Tongue (tissue), 2 donors: ENCODE measurements around the gene NPIPB6. TPM values are rescaled to one million over a fixed set of nuclear protein-coding genes. Genes with fewer than 3 reads are reported as not detected.
"Not testable (repeated sequence)": the region's sequence is repeated elsewhere in the genome, so short reads cannot be mapped to it uniquely, and the experiment has no call there.

Experiments
- DNase-seq: peaks from one replicate; pipeline ENCODE4 v3.0.0-alpha.2; 2015
- total RNA-seq: library from RNA; depleted of rRNA; stranded (reverse); fragments of >200 nt; gene quantifications from one replicate; pipeline ENCODE4 v1.2.3, GENCODE V29; 2014

NPIPB6 gene
- total RNA-seq = not detected

DNA sequence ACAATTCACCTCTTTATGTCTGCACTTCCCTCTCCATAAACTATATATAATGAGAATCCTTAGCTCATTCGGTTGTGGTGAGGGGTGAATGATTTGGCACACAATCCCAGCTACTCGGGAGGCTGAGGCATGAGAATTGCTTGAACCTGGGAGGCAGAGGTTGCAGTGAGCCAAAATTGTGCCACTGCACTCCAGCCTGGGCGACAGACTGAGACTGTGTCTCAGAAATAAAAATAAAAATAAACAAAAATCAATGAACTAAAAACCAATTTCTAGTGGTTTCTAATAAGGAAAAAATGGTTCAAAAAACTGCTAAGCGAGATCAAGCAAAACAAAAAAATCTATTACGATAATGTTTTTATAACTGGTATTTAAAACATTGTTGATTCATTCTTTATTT is at the start of gene NPIPB6:
Gene NPIPB6, minus strand, starts transcription at position 101 of the 400 bp plus-strand sequence. CDS start 686 bp downstream, outside the sequence.
- not testable (repeated sequence) for DNase-seq

DNA sequence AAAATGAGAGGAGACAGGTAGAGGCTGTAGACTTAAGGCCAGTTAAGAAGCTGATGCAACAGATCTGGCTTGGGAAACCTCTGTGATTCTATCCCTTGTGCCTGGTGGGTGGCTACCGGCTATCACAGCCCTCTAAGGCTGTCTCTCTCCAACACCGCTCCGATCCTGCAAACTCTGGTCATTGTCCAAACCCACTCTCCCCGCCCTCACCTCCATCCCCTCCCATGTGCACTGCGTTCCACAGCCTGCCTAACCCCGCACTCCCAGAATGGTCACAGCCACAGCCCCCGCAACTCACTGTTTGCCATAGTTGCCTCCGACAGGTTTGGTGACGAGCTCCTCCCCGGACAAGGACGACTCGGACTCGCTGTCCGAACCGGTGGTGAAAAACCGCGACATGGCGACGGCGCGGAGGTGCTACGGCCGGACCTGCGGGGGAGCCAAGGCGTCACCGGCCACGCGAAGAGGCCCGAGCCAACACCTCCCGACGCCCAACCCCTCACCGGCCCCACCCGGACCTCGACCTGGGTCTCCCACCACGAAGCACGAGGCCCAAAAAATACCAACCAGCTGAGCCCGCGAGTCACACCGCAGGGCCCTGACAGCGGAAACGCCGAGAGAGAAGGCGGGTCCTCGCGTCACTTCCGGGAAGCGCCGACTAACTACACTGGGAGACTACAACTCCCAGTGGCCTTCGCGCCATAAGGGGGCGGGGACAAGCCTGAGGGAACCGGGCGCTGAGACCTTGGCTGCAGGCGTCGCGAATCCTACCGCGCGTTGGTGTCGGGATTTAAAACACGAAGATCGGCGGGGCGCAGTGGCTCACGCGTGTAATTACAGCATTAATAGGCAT is 40.1 kb upstream of the NPIPB6 start, which contains the start of gene EIF3CL:
Gene EIF3CL, minus strand, starts transcription at position 622 of the 853 bp plus-strand sequence. Its CDS starts 223 bp downstream, at position 399.
- DNase-seq = not testable (repeated sequence)

DNA sequence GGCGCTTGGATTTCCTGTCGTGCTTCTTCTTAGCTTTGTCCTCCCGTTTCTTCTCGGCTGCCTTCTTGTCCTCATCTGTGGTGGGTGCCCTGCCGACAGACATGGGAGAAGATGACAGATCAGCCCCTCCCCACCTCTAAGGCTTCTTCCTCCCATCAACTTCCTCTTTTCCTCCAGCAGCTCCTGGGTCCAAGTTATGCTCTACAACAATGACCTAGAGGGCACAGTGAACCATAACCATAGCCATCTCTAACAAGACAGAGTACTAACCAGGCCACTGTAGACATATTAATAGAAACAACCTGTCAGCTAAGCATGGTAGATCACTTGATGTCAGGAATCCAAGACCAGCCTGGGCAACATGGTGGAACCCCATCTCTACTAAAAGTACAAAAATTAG is 28.7 kb upstream of the NPIPB6 start:
- not testable (repeated sequence) for DNase-seq

DNA sequence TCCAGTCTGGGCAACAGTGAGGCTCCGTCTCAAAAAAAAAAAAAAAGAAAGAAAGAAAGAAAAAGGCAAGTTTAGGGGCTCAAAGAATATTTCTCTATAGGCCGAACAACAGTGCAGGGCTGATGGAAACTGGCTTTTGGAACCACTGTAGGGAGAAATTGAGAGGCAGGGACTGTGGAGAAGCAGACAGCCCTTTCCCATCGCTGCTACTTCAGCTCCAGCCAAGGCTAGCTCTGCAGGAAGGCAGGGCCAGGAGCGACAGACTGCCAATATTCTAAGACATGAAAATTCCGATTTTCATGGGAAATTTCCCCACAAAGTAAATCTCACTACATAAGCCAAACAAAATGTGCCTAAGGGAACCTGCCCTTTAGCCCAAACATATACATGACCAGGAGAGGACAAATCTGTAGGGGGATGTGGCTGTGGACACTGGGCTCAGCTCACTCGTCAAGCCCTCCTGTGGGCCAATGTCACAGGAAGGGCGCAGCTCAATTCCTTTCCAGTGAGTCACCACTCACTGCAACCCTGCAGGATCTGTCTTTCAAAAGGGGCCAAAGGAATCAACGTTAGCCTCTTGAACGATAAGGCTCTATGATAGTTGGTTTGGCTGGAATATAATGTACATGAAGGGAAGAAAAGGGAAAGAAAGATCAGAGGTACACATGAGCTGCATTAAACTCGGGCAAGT is 19.0 kb upstream of the NPIPB6 start:
- DNase-seq = not testable (repeated sequence)

DNA sequence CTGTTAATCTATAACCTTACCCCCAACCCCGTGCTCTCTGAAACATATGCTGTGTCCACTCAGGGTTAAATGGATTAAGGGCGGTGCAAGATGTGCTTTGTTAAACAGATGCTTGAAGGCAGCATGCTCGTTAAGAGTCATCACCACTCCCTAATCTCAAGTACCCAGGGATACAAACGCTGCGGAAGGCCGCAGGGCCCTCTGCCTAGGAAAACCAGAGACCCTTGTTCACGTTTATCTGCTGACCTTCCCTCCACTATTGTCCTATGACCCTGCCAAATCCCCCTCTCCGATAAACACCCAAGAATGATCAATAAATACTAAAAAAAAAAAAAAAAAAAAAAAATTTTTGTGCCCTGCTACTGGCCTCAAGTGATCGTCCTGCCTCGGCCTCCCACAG is 14.5 kb upstream of the NPIPB6 start:
- not testable (repeated sequence) for DNase-seq

DNA sequence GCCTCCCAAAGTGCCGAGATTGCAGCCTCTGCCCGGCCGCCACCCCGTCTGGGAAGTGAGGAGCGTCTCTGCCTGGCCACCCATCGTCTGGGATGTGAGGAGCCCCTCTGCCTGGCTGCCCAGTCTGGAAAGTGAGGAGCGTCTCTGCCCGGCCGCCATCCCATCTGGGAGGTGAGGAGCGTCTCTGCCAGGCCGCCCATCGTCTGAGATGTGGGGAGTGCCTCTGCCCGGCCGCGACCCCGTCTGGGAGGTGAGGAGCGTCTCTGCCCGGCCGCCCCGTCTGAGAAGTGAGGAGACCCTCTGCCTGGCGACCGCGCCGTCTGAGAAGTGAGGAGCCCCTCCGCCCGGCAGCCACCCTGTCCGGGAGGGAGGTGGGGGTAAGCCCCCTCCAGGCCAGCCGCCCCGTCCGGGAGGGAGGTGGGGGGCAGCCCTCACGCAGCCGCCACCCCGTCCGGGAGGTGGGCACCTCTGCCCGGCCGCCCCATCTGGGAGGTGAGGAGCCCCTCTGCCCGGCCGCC is 13.9 kb upstream of the NPIPB6 start:
- DNase-seq = not testable (repeated sequence)

DNA sequence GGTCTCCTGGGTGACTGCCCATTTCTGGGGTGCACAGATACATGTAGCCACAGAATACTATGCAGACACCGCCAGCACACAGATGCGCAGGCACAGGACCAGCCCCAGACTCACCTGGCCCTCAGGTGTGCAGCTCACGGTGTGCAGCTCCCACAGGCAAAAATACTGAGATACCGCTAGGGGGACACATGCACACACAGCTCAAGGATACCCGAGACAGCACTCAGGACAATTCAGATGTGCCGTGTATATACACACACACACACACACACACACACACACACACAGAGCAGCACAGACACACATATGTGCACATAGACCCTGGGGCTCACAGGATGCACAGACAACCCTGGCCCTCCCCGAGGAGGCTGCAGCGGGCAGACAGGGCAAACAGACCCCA is 11.8 kb upstream of the NPIPB6 start:
- DNase-seq = not testable (repeated sequence)

DNA sequence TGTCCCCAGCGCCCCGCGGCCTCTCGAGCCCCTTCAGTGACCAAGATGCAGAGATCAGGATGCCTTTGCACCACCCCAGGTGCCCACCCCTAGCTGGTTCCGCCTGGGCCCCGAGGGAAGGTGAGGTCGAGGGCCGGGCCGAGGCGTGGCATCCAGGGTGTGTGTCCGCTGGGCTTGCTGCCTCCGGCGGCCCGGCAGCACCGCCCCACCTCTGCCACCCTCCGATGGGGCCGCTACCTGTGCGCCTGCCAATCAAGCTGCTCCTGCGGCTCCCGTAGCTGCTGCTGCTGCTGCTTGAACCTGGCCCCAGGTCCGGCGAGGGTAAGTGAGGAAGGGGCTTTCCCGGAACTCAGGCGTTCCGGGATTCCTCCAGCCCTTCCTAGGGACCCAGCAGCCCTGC is 11.0 kb upstream of the NPIPB6 start:
- DNase-seq = not testable (repeated sequence)

DNA sequence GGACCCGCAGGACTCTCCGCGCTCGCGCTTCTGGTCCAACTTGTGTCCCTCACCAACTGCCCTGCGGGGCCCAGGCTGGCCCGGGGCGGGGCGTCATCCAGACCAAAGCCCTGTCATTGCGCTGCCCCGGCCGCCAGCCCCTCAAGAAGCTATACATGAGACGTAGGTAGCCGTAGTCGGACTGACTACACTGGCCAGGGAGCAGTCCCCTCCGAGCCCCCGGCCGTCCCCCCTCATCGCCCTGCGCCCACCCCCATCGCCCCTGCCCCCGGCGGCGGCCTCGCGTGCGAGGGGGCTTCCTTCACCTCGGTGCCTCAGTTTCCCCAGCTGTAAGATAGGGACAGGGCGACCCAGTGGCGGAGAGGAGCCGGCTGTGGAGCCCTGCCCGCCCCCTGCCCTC is 4.6 kb upstream of the NPIPB6 start:
- peak; percentile 0 for DNase-seq

DNA sequence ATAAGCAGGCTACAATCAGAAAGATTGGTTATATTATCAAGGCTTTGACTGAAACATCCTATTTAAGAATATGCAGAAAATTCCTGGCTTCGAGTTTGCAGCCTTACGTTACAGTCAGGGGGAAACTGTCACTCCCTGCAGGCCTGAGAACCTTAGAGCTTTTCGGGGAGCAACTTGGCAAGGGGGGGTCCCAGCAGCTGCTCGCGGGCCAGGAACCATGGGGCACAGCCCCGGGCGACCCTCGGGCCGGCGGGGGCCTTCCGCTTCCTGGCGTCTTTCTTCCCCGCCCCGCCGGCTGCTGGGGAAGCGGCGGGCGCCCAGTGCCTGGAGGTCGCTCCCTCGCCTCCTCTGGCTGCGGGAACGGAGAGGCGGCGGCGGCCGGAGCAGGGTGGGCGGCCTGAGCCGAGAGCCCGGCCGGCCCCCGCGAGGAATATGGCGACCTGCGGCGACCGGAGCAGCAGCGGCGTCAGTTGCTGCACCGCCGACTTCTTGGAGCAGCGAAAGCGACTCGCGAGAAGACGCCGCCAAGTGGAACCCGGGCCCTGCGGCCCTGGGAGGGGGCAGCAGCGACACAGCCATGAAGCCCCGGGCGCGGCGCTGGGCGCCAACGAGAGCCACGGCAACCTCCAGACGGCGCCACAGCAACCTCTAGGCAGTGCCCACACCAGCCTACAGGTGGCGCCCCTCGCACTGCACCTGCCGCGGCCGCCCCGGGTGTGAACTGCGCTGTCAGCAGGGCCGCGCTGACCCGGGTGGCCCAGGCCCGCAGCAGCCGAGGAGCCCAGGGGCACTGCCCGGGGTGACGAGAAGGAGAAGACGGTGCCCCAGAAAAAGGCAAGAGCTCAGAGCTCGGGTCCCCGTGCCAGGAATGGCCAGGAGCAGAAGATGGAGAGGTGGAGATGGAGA is 1.2 kb upstream of the NPIPB6 start:
- DNase-seq = not testable (repeated sequence)

DNA sequence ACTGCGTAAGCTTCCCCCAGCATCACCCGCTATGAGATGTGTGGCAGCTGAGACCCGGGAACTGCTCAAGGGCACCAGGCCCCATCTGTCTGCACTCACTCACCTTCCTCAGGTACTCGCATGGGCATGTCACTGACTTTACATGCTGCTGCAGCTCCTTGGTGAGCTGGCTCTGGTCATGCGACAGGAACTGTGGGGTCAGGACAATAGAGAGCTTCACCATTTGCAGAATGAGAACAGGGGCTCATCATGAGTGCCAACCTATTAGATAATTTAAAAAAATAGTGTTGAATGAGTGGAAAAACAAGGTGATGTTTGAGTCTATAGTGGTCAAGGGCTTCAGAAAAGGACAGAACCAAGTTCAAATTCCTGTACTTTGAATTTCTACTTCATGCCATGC is 708 bp downstream of the NPIPB6 start:
- not testable (repeated sequence) for DNase-seq

DNA sequence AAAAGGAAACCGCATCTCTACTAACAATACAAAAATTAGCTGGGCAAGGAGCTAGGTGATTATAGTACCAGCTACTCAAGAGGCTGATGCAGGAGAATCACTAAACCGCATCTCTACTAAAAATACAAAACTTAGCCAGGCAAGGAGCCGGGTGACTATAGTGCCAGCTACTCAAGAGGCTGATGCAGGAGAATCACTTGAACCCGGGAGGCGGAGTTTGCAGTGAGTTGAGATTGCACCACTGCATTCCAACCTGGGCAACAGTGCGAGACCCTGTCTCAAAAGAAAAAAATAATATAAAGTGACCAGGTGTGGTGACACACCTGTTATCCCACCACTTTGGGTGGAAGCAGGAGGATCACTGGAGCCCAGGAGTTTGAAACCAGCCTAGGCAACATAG is 25.1 kb downstream of the NPIPB6 start:
- not testable (repeated sequence) for DNase-seq

DNA sequence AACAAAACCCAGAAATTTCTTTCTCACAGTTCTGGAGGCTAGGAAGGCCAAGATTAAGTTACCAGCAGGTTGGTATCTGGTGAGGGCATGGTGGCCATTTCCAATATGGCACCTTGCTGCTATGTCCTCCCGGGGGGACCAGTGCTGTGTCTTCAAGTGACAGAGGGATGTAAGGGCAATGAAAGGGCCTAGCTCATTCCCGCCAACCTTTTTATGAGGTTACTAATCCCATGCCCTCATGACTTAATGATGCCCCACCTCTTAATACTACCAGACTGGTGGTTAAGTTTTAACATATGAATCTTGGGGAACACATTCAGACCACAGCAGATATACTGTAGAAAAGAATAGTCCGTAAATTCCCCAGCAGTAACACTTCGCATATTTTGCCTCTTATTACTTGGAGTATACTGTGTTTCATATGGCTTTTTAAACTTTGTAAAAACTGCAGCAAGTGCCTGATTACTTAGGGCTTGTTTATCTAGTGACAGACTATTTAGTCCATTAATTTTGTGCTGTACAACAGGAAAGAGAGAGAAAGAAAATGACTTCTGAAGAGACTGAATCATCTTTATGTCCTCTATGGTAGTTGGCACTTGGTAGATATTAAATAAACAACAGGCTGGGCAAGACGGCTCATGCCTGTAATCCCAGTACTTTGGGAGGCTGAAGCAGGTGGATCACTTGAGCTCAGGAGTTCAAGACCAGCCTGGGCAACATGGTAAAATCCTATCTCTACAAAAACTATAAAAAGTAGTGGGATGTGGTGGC is 26.2 kb downstream of the NPIPB6 start:
- not testable (repeated sequence) for DNase-seq

DNA sequence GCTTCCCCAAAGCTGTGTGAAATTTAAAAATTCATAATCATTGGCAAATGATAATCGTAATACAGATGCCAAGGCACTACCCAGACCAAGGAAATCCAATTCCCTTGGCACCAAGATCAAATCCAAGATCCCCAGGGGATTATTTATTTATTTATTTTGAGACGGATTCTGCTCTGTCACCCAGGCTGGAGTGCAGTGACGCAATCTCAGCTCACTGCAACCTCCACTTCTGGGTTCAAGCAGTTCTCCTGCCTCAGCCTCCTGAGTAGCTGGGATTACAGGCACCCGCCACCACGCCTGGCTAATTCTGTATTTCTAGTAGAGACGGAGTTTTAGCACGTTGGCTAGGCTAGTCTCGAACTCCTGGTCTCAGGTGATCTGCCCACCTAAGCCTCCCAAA is 27.6 kb downstream of the NPIPB6 start:
- DNase-seq = not testable (repeated sequence)

DNA sequence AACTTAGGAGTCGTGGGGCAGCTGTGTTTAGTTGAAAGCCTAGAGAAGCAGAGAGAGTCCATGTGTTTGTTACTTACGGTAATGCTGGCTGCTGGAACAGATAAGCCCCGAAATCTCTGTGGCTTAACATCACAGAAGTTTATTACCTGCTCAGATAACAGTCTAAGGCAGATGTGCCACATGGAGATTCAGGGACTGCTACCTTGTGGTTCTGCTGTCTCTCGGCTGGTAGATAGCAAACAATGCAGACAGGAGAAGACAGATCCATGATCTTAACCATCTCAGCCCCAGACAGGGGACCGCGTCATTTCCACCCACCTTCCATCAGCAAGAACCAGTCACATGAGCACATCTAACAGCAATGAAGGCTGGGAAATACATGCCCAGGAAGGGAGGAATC is 30.7 kb downstream of the NPIPB6 start:
- DNase-seq = not testable (repeated sequence)

DNA sequence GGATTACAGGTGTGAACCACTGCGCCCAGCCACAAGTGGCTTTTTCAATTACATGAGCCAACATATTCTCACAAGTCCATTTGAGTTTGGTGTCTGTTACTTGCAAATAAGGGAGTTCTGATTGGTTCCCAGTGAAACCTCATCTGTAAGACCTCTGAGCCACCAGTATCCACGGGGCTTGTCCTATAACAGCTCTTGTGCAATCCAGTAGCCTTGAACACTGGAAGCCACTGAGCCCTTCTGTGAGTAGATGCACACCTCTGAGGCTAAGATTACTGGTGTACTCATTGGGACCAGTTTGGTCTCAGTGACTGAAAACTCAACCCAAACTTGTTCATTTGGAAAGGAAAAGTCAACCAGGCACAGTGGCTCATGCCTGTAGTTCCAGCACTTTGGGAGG is 32.3 kb downstream of the NPIPB6 start:
- not testable (repeated sequence) for DNase-seq

DNA sequence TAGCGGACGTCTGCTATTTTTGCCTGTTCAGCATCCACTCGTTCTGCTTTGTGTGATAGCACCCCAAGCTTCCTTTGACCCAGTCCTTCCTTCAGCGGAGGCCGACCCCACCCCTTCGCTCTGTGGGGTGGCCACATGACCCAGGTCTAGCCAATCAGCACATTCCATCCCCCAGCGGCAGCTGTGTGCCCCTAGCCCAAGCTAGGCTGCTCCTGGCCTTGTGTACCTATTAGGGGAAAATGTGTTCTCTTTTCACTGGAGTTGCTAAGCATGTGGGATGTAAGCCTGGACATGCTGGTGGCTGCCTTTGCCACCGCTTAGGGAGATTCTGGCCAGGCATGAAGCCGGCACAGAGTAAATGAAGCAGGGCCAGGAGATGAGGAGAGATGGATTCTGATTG is 33.1 kb downstream of the NPIPB6 start:
- DNase-seq = not testable (repeated sequence)

DNA sequence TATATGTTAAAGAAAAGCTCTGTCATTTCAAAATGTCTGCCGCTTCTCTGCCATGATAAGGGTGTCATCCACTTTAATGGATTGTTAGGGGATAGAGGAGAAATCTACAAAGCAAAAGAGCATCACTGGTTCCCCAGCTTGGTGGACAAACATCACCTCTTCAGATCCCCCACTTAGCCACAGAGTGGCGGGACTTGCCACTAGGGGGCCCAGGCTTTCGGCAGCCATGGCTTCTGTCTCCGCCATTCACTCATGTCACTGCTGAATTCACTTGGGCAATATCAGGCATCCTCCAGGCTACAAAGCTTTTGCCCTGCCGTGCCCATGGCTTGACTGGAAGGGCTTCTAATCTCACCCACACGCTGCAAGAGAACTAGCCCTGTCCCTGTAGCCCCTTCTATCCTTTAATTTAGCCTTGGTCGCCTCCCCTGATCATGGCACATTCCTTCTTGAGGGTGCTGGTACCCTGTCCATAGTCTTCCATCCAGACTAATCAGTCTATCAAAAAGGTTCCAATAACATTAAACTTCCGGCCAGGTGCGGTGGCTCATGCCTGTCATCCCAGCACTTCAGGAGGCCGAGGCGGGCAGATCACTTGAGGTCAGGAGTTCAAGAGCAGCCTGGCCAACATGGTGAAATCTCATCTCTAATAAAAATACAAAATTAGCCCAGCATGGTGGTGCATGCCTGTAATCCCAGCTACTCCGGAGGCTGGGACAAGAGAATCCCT is 36.3 kb downstream of the NPIPB6 start:
- DNase-seq = peak; percentile 42

DNA sequence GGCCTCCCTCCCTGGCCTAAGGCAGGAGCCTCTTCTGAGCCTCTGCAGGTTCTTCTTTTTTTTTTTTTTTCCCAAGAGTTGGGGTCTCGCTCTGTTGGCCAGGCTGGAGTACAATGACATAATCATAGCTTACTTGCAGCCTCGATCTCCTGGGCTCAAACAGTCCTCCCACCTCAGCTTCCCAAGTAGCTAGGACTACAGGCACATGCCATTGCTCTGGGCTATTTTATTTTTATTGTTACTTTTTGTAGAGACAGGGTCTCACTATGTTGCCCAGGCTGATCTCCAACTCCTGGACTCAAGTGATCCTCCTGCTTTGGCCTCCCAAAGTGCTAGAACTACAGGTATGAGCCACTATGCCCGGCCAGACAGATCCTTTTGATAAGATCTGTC is 38.4 kb downstream of the NPIPB6 start:
- no peak for DNase-seq

DNA sequence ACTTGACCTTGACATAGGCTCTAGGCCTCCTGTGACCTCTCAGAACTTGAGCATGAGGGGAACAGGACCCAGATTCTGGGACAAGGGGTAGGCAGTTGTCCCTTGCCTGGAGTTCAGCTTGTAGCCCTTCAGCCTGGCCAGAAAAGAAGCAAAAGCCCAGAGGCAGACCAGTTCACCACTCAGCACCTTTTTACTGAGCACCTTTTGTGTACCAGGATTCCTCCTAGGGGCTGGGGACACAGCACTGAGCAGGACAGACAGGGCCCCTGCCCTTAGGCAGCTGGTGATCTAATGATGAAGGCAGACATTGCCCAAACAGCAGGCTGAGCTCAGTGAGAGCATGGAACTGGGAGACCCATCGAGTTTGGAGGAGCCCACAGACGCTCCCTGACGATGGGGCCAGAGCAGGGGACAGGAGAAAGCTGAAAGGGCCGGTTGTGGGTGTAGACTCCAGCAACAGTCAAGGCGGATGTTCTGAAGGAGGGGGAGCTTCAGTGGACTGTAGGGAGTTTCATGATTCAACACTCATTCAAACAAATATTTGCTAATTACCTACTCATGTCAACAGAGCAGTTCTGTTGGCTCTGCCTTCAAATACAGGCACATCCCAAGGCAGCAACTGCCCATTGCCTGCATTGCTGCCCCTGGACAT is 38.9 kb downstream of the NPIPB6 start:
- no peak for DNase-seq
